ENCODE measurements around the gene PLA2G10.
"Not testable (repeated sequence)": the region's sequence is repeated elsewhere in the genome, so short reads cannot be mapped to it uniquely, and the experiment has no call there.

The PLA2G10 gene

GRCh38 chr16:14694129-14694528 is at the start of gene PLA2G10:
Gene PLA2G10 (minus strand): TSS chr16:14694308. CDS start chr16:14694229, 79 bp downstream.
- DNase-seq, result not testable (repeated sequence)

- DNase-seq, result not testable (repeated sequence)
Observed at GRCh38 chr16:14742273-14743128, 48.4 kb upstream of the PLA2G10 start, which contains the start of gene NPIPA2. Gene NPIPA2 (plus strand): TSS chr16:14742533. CDS start chr16:14748066, 5,533 bp downstream.

GRCh38 chr16:14741794-14742193 is 47.7 kb upstream of the PLA2G10 start:
- not testable (repeated sequence) for DNase-seq

- DNase-seq, result not testable (repeated sequence)
Observed at GRCh38 chr16:14740832-14741385, 46.8 kb upstream of the PLA2G10 start.

GRCh38 chr16:14733233-14733632 is 39.1 kb upstream of the PLA2G10 start:
- not testable (repeated sequence) for DNase-seq

GRCh38 chr16:14703156-14704011 is 9.3 kb upstream of the PLA2G10 start, which contains the start of gene NPIPA3:
Gene NPIPA3 (plus strand): TSS chr16:14703411. CDS start chr16:14708944, 5,533 bp downstream.
- DNase-seq, result not testable (repeated sequence)

GRCh38 chr16:14702672-14703071 is 8.6 kb upstream of the PLA2G10 start:
- not testable (repeated sequence) for DNase-seq

GRCh38 chr16:14701859-14702258 is 7.8 kb upstream of the PLA2G10 start:
- DNase-seq, result not testable (repeated sequence)

GRCh38 chr16:14685870-14686793 is 8.0 kb downstream of the PLA2G10 start:
- DNase-seq, result not testable (repeated sequence)

- DNase-seq, result no peak
Observed at GRCh38 chr16:14682121-14682520, 12.0 kb downstream of the PLA2G10 start.

GRCh38 chr16:14681115-14681514 is 13.0 kb downstream of the PLA2G10 start:
- DNase-seq, result no peak

GRCh38 chr16:14680396-14680795 is 13.7 kb downstream of the PLA2G10 start:
- not testable (repeated sequence) for DNase-seq

GRCh38 chr16:14678748-14679497 is 15.2 kb downstream of the PLA2G10 start:
- DNase-seq, result no peak

GRCh38 chr16:14677627-14678026 is 16.5 kb downstream of the PLA2G10 start:
- DNase-seq, result no peak

GRCh38 chr16:14676633-14677032 is 17.5 kb downstream of the PLA2G10 start:
- no peak for DNase-seq

GRCh38 chr16:14672403-14672971 is 21.6 kb downstream of the PLA2G10 start:
- no peak for DNase-seq

- DNase-seq, result no peak
Observed at GRCh38 chr16:14669776-14670175, 24.3 kb downstream of the PLA2G10 start.

GRCh38 chr16:14668556-14669223 is 25.4 kb downstream of the PLA2G10 start:
- DNase-seq, result no peak

- no peak for DNase-seq
Observed at GRCh38 chr16:14667347-14668266, 26.5 kb downstream of the PLA2G10 start.
